HG03565 (cell line): ENCODE data around the gene FOXN3.
"Not testable (repeated sequence)": the region's sequence is repeated elsewhere in the genome, so short reads cannot be mapped to it uniquely, and the experiment has no call there.

Experiments
- ATAC-seq: cut with Tn5 transposase; IDR thresholded peaks from one replicate; pipeline ENCODE4 v1.9.1; 2021; ENCODE audit warnings: mild to moderate bottlenecking, moderate library complexity; ENCODE audit not compliant: unreplicated experiment

The FOXN3 gene

DNA sequence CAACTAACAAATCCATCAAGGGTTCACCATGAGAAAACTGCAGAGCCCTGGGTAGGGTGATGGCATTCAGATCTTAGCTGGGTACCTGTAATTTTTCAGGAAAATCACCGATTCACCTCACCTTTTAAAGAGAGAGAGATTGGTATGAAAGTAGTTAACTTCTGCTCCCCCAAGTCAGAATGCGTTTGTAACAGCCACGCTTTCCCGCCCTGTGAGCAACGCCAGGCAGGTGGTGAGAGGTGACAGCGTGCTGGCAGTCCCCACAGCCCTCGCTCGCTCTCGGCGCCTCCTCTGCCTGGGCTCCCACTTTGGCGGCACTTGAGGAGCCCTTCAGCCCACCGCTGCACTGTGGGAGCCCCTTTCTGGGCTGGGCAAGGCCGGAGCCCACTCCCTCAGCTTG, 305.8 kb downstream of the FOXN3 start:
- ATAC-seq = not testable (repeated sequence)

DNA sequence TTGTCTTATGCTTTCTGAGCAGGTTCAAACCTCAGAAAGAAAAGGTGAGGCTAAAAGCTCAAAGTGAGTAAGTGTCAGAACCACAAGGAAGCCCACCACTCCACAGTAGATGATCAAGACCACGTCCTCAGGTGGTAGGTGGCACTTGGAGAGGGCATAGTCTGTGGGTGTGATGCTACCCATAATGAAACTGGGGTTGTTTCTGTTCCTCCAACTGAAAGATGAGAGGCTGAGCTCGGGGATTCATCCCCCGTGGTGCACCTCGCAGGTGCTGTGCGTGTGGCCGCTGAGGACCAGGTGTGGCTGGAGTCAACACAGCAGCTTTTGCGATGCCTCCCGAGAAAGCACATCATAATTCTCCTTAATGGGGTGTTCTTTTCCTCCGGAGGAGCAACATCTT, 306.9 kb downstream of the FOXN3 start:
- ATAC-seq = no peak

DNA sequence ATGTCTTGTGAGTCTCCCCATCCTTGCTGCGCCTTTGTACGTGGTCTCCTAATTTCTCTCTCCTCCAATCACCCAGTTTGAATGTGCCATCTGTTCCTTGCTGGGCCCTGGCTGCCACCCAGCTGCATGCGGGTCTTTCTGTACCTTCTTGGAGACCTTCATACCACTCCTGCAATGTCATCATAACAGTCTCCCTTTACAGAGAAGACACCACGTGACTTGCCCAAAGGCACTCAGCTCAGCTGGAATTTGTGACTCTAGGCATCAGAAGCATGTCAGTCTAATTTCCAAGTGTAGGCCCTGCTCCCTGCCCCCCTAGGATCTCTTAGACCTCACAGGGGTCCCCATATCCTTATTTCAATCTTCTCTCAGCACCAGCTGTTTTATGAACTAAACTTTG, 308.4 kb downstream of the FOXN3 start:
- ATAC-seq = no peak

DNA sequence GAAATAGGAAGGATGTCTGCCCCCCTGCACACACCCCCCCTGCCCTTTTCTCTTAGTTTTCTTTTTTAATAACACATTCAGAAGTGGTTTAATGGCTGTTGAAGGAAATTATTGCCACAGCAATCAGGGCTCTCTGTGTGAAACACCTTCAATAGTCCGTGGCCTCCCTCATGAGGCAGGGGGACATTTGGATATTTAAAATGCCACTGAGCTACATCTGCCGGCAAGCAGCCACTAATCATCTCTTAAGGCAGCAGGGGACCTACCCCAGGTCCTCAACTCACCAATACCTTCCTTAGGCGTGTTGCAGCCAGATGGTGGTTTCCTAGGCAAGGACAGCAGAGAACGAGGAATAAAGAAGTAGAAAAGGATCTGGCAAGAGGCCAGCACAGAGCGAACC, 309.4 kb downstream of the FOXN3 start:
- no peak for ATAC-seq
